ENCODE measurements around the gene RUNX2.

- TF ChIP-seq POLR2A (IDR thresholded peaks at IDR 0.05; ENCODE audit: low read length), result no peak
- no peak for TF ChIP-seq GATA1 (IDR thresholded peaks at IDR 0.05; ENCODE audit: low read depth, low read length)
Measured at GRCh38 chr6:45552536-45552935, 224.4 kb downstream of the RUNX2 start.

Measured in erythroblast (primary cell).